A673 (cell line): Measurements from ENCODE around the gene RANBP2.

Experiments
- CTCF ChIP-seq: fragments of 300-800, 200-600 bp; sonication (generic); conservative IDR thresholded peaks from 2 replicates; pipeline ENCODE4 v1.5.1; 2017; ENCODE audit warnings: low read depth, mild to moderate bottlenecking, antibody characterized with exemption, low read length, moderate library complexity, mixed read lengths
- EZH2 ChIP-seq: fragments of 200-600 bp; sonication (generic); IDR thresholded peaks from 2 replicates; pipeline ENCODE4 v1.6.1; 2017; ENCODE audit warnings: borderline replicate concordance, low read depth, mild to moderate bottlenecking, mixed read lengths, antibody characterized with exemption, low read length; ENCODE audit not compliant: poor library complexity, severe bottlenecking

DNA sequence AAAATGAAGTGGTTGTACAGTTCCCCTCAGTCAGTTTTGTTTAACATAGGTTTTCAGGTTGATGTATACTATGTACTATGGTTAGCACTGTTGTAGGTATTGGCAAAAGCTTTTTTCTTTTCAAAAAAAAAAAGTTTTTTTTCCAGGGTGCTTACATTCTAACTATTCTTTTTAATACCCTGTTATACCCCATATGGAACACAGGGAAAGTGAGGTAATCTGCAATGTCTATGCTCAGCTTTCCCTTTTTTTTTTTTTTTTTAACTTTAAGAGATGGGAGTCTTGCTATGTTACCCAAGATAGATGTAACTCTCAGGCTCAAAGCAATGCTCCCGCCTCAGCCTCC is 66.7 kb downstream of the RANBP2 start:
- no peak for TF ChIP-seq CTCF
- TF ChIP-seq EZH2: no peak
